GM18909 (cell line): ENCODE data around the gene PITPNC1.
"Not testable (repeated sequence)": the region's sequence is repeated elsewhere in the genome, so short reads cannot be mapped to it uniquely, and the experiment has no call there.

ENCODE experiments used
- ATAC-seq: cut with Tn5 transposase; IDR thresholded peaks from one replicate; pipeline ENCODE4 v1.9.1; 2021; ENCODE audit warnings: mild to moderate bottlenecking; ENCODE audit not compliant: unreplicated experiment, poor library complexity

The PITPNC1 gene

GRCh38 chr17:67700037-67700724, 323.1 kb downstream of the PITPNC1 start:
- ATAC-seq = no peak

GRCh38 chr17:67700725-67701119, 323.6 kb downstream of the PITPNC1 start:
- ATAC-seq = no peak

GRCh38 chr17:67702861-67703260, 325.8 kb downstream of the PITPNC1 start:
- not testable (repeated sequence) for ATAC-seq

- no peak for ATAC-seq
Measured at GRCh38 chr17:67707442-67707841, 330.4 kb downstream of the PITPNC1 start.

GRCh38 chr17:67708378-67708777, 331.3 kb downstream of the PITPNC1 start:
- no peak for ATAC-seq

GRCh38 chr17:67711916-67712315, 334.8 kb downstream of the PITPNC1 start:
- no peak for ATAC-seq

- no peak for ATAC-seq
Measured at GRCh38 chr17:67712375-67712774, 335.3 kb downstream of the PITPNC1 start.

- no peak for ATAC-seq
Measured at GRCh38 chr17:67713169-67713568, 336.1 kb downstream of the PITPNC1 start.

- ATAC-seq = no peak
Measured at GRCh38 chr17:67716405-67716798, 339.3 kb downstream of the PITPNC1 start.

- ATAC-seq = peak; percentile 0
Measured at GRCh38 chr17:67717192-67717623, 340.1 kb downstream of the PITPNC1 start.

GRCh38 chr17:67717624-67718324, 340.7 kb downstream of the PITPNC1 start, which contains the start of gene NOL11:
NOL11 (plus strand) TSS chr17:67717936; CDS start chr17:67717948, 12 bp downstream.
- peak; percentile 93 for ATAC-seq

- peak; percentile 1 for ATAC-seq
Measured at GRCh38 chr17:67718325-67718941, 341.4 kb downstream of the PITPNC1 start.

GRCh38 chr17:67725373-67725791, 348.3 kb downstream of the PITPNC1 start:
- no peak for ATAC-seq

- ATAC-seq = no peak
Measured at GRCh38 chr17:67725807-67726206, 348.7 kb downstream of the PITPNC1 start.

GRCh38 chr17:67727152-67728039, 350.3 kb downstream of the PITPNC1 start:
- not testable (repeated sequence) for ATAC-seq

GRCh38 chr17:67729903-67730302, 352.8 kb downstream of the PITPNC1 start:
- ATAC-seq = no peak

GRCh38 chr17:67730731-67731130, 353.6 kb downstream of the PITPNC1 start:
- no peak for ATAC-seq

- no peak for ATAC-seq
Measured at GRCh38 chr17:67733449-67733848, 356.4 kb downstream of the PITPNC1 start.

- no peak for ATAC-seq
Measured at GRCh38 chr17:67737145-67737544, 360.1 kb downstream of the PITPNC1 start.

GRCh38 chr17:67742025-67742424, 364.9 kb downstream of the PITPNC1 start:
- ATAC-seq = no peak
